ENCODE measurements around the gene SMARCAD1. TPM values are rescaled to one million over a fixed set of nuclear protein-coding genes. Genes with fewer than 3 reads are reported as not detected.

Gene SMARCAD1
- total RNA-seq, 1 experiment from 2014 or later: 17.0 TPM

- H3K4me2 ChIP-seq (ENCODE audit: low read length): no peak overlapping the region
- POLR2A ChIA-PET (ENCODE audit: unreplicated experiment): no interaction called here
- no peak for DNase-seq
- no peaks in the 10 kb centered on the region for H3K9me3 ChIP-seq (ENCODE audit: low read length)
- H3F3A ChIP-seq (ENCODE audit: low read length, unreplicated experiment): no peaks in the 10 kb centered on the region
- H3K27ac ChIP-seq (ENCODE audit: low read length): no peak overlapping the region
- no peak for TF ChIP-seq EZH2phosphoT487 (IDR thresholded peaks at IDR 0.05; ENCODE audit: borderline replicate concordance, low read length)
- TF ChIP-seq EZH2 (IDR thresholded peaks at IDR 0.05; ENCODE audit: low read length, unreplicated experiment): no peak
- no peak for TF ChIP-seq CTCF (conservative IDR thresholded peaks at IDR 0.05; ENCODE audit: low read depth, low read length)
- intact Hi-C loops (cut with micrococcal nuclease): no loop called here
- no peaks in the 10 kb centered on the region for H3K4me1 ChIP-seq (ENCODE audit: insufficient read depth, low read length)
- no peak overlapping the region for H2AFZ ChIP-seq (ENCODE audit: low read length)
- H3K9me2 ChIP-seq (replicated peaks; ENCODE audit: low read length): no peaks in the 10 kb centered on the region
- no peaks in the 10 kb centered on the region for H3K36me3 ChIP-seq (ENCODE audit: low read depth, low read length)
- no peaks in the 10 kb centered on the region for H4K20me1 ChIP-seq (ENCODE audit: low read length)
- no peak overlapping the region for H3K9ac ChIP-seq (ENCODE audit: low read length)
- CTCF ChIA-PET: no interaction called here
- H3K4me3 ChIP-seq (ENCODE audit: low read length): no peak overlapping the region
- no TSS peak for BruUV-seq (replicated peaks)
- ATAC-seq: no peak
- H3K27me3 ChIP-seq (ENCODE audit: low read length): no peaks in the 10 kb centered on the region
- no peaks in the 10 kb centered on the region for H3K79me2 ChIP-seq (ENCODE audit: low read length)
Observed at GRCh38 chr4:94302191-94302590, 94.5 kb downstream of the SMARCAD1 start.

- Histone ChIP-seq H3K4me2 (ENCODE audit: low read length) (no peak overlapping the region), H4K20me1 (ENCODE audit: low read length) (no peaks in the 10 kb centered on the region), H3K36me3 (ENCODE audit: low read depth, low read length) (no peaks in the 10 kb centered on the region), H3K9me2 (replicated peaks; ENCODE audit: low read length) (no peaks in the 10 kb centered on the region), H3K9me3 (ENCODE audit: low read length) (no peaks in the 10 kb centered on the region), H3K27ac (ENCODE audit: low read length) (no peak overlapping the region), H3F3A (ENCODE audit: low read length, unreplicated experiment) (no peaks in the 10 kb centered on the region), H3K79me2 (ENCODE audit: low read length) (no peaks in the 10 kb centered on the region), H3K9ac (ENCODE audit: low read length) (no peak overlapping the region), H3K27me3 (ENCODE audit: low read length) (no peaks in the 10 kb centered on the region), H3K4me3 (ENCODE audit: low read length) (no peak overlapping the region), H3K4me1 (ENCODE audit: insufficient read depth, low read length) (no peaks in the 10 kb centered on the region), H2AFZ (ENCODE audit: low read length) (no peak overlapping the region)
- POLR2A ChIA-PET (ENCODE audit: unreplicated experiment): no interaction called here
- ATAC-seq (peak; percentile 61), DNase-seq (peak; percentile 60)
- intact Hi-C loops (cut with micrococcal nuclease): loop anchor here (1.0 kb wide), 2 partner anchors 86 to 292 kb away; no protein-coding TSS in a partner anchor
- CTCF ChIA-PET: no interaction called here
- TF ChIP-seq CTCF (conservative IDR thresholded peaks at IDR 0.05; ENCODE audit: low read depth, low read length) (peak; percentile 83), EZH2 (IDR thresholded peaks at IDR 0.05; ENCODE audit: low read length, unreplicated experiment) (no peak)
- BruUV-seq (replicated peaks): no TSS peak
Observed at GRCh38 chr4:94304365-94304971, 96.8 kb downstream of the SMARCAD1 start.

- Histone ChIP-seq H3F3A (ENCODE audit: low read length, unreplicated experiment) (no peaks in the 10 kb centered on the region), H3K4me1 (ENCODE audit: insufficient read depth, low read length) (no peaks in the 10 kb centered on the region), H3K36me3 (ENCODE audit: low read depth, low read length) (no peaks in the 10 kb centered on the region), H3K27ac (ENCODE audit: low read length) (no peak overlapping the region), H3K79me2 (ENCODE audit: low read length) (no peaks in the 10 kb centered on the region), H3K4me2 (ENCODE audit: low read length) (no peak overlapping the region), H3K27me3 (ENCODE audit: low read length) (no peaks in the 10 kb centered on the region), H2AFZ (ENCODE audit: low read length) (no peak overlapping the region), H3K9me2 (replicated peaks; ENCODE audit: low read length) (no peaks in the 10 kb centered on the region), H3K9me3 (ENCODE audit: low read length) (no peaks in the 10 kb centered on the region), H3K9ac (ENCODE audit: low read length) (no peak overlapping the region), H4K20me1 (ENCODE audit: low read length) (no peaks in the 10 kb centered on the region), H3K4me3 (ENCODE audit: low read length) (no peak overlapping the region)
- POLR2A ChIA-PET (ENCODE audit: unreplicated experiment): no interaction called here
- CTCF ChIA-PET: no interaction called here
- ATAC-seq (no peak), DNase-seq (no peak)
- BruUV-seq (replicated peaks): no TSS peak
- intact Hi-C loops (cut with micrococcal nuclease): no loop called here
- no peak for TF ChIP-seq CTCF (conservative IDR thresholded peaks at IDR 0.05; ENCODE audit: low read depth, low read length)
- TF ChIP-seq EZH2 (IDR thresholded peaks at IDR 0.05; ENCODE audit: low read length, unreplicated experiment): no peak
- TF ChIP-seq EZH2phosphoT487 (IDR thresholded peaks at IDR 0.05; ENCODE audit: borderline replicate concordance, low read length): no peak
Observed at GRCh38 chr4:94305466-94306225, 98.0 kb downstream of the SMARCAD1 start.
